Activated T-cell treated with anti-CD3 and anti-CD28 coated beads, Interleukin-2, amount 50 U/mL, for 1 hour (primary cell): ENCODE results near the gene SYNE2.

Source experiments
- DNase-seq: peaks from one replicate; pipeline ENCODE4 v3.0.0-alpha.2; 2020

The SYNE2 gene

GRCh38 chr14:63910583-63911363 is 58.0 kb downstream of the SYNE2 start:
- DNase-seq: no peak

- DNase-seq: no peak
These were observed 58.6 kb downstream of the SYNE2 start for GRCh38 chr14:63911404-63911803.

DNA sequence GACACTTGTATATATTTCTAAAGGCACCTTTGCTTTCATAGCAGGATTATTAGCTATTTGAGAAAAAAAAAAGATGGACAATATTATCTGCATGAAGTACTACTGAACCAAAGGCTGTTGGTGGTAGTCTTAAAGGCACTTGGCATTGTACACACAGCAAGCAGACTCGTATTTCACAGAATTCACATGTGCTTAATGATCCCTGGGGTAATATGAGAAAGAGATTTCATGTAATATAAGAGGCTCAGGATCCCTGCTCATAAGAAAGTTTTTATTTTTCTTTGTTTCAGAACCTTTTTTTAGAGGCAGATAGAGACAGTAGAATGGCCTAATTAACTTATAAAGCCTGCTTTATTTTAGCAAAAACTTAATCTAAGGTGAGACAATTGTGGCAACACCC is 59.5 kb downstream of the SYNE2 start:
- DNase-seq: no peak

DNA sequence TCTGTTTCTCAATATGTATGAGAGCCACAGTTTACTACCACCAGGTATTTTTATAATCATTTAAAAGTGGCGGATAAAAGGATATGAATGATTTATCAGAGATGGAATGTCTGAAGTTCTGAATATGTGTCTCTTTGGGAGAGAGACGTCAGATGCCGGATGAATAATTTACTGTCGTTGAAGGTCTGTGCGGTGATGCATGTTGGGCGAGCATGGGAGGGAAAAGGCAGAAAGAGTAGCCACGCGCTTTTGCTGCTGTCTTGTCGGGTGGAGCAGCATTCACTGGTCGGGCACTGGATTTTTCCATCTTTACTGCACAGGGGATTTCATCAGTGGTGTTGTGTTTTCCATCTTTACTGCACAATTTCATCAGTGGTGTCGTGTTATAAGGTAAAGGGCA is 65.6 kb downstream of the SYNE2 start:
- DNase-seq: no peak

DNA sequence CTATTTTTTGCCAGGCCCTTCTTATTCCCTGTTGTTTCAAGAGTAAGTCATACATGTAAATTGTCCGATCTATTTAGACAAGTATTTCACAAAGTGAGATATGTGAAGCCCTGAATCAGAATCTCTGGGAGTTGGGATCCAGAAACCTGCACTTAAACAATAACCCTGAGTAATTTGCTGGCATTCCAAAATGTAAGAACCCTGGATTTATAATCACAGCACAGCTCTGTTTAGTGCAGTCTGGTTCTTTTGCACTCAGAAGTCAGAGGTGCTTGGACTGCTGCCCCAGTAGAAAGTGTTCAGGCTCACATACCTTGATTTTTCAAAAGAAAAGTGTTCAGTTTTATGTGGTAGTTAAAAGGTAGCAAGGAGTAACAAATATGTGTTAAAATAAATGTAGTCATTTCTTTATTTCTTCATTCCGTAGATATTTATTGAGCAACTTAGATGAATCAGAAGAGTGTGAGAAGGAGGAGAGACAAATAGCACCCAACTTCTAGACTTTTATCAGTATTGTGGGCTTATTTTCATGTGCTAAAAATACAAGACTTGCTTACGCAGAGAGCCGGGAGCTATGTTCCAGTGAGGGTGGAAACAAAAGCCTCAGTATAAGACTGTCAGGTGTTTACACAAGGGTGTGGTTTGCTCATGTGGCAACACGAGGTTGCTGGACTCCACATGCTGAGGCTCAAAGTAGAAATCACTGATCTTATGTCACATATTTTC is 70.1 kb downstream of the SYNE2 start:
- DNase-seq: no peak

DNA sequence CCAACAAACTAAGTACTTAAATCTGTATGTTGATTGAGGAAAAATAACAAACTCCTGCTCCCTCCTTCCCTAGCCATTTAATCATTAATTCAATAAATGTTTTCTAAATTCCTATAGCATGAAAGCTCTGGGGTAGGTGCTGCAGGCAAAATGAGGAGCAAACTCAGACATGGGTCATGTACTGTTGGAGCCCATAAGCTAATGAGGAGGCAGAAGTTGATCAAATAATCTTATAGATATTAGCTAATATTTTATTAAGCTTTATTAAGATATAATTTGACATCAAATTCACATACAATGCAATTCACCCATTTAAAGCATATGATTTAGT is 70.6 kb downstream of the SYNE2 start:
- DNase-seq: no peak

- no peak for DNase-seq
These were observed 71.6 kb downstream of the SYNE2 start for GRCh38 chr14:63924375-63924774.

- DNase-seq: no peak
These were observed 73.8 kb downstream of the SYNE2 start for GRCh38 chr14:63926641-63927040.

DNA sequence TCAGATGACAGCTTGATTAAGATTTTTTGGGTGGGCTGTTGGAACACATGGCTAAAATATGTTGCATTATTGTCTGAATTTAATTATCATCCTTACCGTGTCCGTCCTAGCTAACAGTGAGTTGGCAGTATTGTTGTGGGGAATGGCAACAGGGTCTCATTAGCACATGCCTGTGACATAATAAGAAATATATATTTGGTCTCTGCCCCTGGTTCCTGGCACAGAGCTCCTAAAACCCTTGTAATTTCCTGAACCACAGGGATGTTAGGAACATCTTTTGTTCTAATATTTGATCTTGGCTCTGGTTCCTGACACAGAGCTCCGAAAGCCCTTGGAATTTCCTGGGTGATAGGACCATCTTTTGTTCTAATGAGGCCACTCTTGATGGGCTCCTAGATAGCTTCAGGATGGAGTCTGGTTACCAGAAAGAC is 76.0 kb downstream of the SYNE2 start:
- DNase-seq: no peak

- no peak for DNase-seq
These were observed 80.3 kb downstream of the SYNE2 start for GRCh38 chr14:63933110-63933509.

- no peak for DNase-seq
These were observed 80.9 kb downstream of the SYNE2 start for GRCh38 chr14:63933711-63934110.

DNA sequence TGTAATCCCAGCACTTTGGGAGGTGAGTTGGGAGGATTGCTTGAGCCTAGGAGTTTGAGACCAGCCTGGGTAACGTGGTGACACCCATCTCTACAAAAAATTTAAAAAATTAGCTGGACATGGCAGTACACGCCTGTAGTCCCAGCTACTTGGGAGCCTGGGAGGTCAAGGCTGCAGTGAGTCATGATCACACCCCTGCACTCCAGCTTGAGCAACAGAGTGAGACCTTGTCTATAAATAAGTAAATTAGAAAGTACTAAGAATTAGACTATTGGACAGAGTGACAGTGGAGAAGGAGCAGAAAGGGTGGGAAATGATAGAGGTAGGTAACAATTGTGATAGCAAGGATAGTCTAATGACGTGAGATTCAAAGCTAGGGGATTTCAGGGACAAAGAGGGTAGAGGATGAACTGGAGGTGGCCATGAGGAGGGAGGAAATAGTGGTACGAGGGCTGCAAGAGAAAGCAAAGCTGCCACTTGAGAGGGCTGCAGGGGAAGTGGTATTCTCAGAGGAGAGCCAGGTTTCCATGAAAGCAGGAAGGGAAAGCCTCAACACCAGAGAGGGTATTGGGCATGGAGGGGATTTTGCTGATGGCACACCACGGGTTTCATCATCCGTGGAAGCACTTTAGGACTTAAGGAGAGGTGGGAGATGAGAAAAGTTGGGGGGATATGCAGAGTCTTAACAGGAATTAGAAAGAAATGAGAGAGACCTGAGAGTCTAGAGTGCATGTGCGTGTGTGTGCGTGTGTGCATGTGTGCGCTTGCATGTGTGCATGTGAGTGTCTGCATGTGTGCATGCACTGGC is 85.6 kb downstream of the SYNE2 start:
- no peak for DNase-seq

GRCh38 chr14:63939006-63939270 is 86.1 kb downstream of the SYNE2 start:
- no peak for DNase-seq

GRCh38 chr14:63940387-63940786 is 87.6 kb downstream of the SYNE2 start:
- no peak for DNase-seq

DNA sequence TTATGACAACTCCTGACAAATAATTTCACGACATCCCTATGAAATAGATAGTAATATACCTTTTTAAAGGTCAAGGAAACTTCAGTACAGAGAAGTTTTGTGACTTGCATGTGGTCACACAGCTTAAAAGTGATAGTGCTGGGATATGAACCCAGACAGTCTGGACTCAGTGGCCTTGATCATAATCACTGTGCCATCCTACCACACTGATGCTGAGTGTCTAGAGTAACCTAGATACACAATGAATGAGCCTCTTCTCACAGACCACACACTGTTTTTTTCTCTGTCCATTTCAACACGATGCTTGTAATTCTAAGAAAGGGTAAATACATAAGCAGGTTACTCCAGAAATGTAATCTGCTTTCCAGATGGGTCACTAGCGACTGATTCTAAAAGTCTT is 88.2 kb downstream of the SYNE2 start:
- DNase-seq: no peak

GRCh38 chr14:63949696-63950095 is 96.9 kb downstream of the SYNE2 start:
- no peak for DNase-seq

- DNase-seq: no peak
These were observed 98.2 kb downstream of the SYNE2 start for GRCh38 chr14:63951021-63951420.

GRCh38 chr14:63951429-63951828 is 98.6 kb downstream of the SYNE2 start:
- DNase-seq: no peak

DNA sequence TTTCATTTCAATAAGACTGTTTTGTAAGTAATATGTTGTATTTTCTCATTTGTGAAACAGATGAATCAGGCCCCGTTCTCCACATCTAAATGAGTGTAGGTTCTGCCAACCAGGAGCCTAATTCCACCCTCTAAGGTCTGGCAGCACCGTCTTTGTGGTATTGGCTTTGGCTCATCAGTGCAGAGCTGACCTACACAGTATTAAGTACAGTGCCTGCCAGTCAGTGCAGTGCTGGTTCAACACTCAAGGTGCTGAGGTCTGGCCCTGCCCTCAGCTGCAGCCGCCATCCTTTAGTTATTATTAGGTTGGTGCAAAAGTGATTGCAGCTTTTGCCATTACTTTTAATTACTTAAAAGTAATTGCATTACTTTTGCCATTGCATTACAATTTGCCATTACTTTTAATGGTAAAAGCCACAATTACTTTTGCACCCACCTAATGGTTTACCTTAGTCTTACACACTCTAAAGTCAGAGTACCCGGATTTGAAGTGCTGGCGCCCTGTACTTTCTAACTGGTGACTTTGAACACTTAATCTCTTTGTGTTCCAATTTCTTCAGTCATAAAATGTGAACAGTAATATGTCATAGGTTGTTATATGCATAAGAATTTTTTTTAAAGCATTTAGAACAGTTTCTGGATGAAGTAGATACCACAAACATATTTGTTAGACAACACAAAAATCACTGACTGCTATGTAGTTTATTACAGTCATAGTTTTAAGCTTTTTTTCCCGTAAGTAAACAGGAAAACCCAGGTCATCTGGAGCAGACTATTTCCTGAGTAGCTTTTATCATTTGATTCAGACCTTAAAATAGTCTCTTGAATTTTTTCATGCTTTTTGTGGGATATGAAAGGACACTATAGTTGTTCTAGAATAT is 99.5 kb downstream of the SYNE2 start:
- no peak for DNase-seq

DNA sequence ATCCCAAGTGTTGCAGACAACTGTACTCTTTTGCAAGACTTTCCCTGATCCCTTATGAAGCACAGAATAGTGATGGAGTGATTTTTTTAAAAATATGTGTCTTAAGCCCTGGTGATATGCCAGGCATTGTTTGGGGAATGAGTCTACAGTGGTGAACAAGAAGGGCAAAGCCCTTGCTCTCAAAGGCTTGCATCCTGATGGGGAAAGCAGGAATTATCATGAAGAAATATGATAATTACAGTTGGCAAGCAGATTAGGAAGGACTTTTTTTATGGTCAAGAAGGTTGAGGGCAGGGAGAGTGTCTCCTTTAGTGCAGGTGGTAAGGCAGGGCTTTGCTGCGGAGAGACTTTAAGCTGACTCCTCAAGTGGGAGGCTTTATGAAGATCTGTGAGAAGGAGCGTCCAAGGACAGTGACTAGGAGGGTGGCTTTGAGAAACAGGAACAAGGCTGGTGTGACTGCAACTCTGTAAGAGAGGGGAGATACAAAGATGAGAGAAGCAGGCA is 100.2 kb downstream of the SYNE2 start:
- no peak for DNase-seq

- DNase-seq: no peak
These were observed 103.5 kb downstream of the SYNE2 start for GRCh38 chr14:63956326-63956725.

DNA sequence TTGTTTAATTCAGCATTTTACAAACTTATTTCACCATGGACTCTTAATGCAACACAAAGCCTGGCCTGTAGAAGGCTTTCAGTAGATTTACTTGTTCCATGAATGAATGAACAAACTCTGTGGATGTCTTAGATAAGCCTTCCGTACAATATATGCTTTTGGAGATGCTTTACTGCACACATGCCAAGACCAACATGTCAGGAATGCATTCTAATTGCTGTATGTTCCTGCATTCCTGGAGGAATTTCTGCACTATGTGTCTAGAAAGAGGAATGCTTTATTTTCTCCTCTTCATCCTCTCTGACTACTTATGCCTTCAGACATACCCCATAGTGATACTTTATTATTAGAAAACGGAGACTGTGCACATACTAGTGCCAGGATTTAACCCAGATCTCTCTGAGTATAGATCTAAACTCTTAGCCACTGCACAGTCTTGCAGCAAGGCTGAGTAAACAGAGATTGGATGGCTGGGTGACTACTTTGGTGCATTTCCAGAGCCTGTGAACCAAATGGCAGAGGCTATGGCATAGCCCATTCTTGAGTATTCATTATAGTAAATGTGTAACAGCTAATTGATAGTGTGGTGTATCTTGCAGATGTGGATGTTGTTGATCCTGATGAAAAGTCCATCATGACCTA is 108.2 kb downstream of the SYNE2 start:
- no peak for DNase-seq
